HL-60/S4 treated with phorbol 12-myristate 13-acetate at 8.2 ng/mL for 4 days and 3 days (cell line): ENCODE results near the gene PTPN1.
"Not testable (repeated sequence)": the region's sequence is repeated elsewhere in the genome, so short reads cannot be mapped to it uniquely, and the experiment has no call there.

ENCODE experiments used
- in situ Hi-C: fragments of 300-500 bp; cut with MboI; formaldehyde crosslinking; loops from 2 replicates; pipeline ENCODE4 v1.15.0; 2022; ENCODE audit warnings: low sequenced_read_pairs

PTPN1 gene

DNA sequence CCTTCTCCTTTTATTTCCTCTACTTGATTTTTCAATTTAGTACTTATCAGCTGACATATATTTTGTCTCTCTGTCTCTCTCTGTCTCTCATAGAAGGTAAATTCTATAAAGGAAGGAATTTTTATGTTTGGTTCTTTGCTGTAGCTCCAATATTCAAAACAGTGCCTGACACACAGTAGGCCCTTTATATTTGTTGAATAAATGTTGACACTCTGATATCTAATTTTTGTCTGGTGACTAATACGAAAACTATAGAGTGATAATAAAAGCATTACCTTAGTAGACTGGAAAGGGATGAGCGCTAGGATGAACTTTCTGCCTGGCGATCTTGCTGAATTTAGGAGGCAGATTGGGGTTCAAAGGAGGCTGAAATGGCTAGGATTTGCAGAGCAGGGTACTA lies 42.8 kb downstream of the PTPN1 start:
- in situ Hi-C loops, result no loop called here

DNA sequence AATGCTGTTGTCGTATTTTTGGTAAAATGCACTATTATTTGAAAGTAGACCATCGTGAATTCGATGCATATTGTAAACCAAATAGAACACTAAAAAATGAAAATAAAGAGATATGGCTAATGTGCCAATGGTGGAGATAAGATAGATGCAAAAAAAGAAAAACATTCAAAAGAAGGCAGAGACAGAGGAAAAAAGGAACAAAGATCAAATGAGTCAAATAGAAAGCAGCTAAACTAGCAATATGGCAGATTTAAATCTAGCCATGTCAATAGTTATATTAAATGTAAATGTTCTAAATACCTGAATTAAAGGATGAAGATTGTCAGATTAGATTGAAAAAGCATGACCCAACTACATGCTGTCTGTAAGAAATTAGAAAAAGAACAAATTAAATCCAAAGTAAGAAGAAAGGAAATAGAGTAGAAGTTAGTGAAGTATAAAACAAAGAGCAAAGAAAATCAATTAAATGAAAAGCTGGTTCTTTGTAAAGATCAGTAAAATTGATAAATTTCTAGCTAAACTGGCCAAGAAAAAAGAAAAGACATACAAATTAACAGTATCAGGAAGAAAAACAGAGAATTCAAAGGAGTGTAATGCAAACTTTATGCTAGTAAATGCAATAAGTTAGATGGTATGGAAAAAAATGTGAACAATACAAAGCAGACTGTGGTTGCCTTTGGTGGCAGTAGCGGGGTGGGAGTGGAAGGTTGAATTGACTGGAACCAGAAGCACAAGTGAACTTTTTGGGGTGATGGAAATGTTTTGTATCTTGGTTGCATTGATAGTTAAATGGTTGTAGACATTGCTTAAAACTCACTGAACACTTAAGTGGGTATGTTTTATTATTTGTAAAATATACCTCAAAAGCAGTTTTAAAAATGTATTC lies 44.8 kb downstream of the PTPN1 start:
- in situ Hi-C loops, result no loop called here

DNA sequence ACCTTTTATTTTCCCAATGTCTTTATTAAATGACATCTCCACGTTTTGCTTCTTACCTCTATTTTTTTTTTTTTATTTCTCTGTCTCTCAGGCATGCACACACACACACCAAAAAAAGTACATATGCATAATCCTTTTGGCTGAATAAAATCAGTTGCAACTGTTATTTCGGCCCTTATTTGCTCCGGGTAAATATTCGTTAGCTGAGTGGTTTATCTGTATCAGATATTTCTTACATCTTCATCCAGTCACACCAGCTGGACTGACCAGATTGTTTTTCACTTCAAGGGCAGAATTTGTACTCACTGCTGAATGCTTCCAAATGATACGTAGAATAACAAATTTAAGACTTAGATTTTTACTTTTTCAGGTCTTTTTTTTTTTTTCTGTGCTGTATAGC lies 45.5 kb downstream of the PTPN1 start:
- in situ Hi-C loops, result no loop called here

DNA sequence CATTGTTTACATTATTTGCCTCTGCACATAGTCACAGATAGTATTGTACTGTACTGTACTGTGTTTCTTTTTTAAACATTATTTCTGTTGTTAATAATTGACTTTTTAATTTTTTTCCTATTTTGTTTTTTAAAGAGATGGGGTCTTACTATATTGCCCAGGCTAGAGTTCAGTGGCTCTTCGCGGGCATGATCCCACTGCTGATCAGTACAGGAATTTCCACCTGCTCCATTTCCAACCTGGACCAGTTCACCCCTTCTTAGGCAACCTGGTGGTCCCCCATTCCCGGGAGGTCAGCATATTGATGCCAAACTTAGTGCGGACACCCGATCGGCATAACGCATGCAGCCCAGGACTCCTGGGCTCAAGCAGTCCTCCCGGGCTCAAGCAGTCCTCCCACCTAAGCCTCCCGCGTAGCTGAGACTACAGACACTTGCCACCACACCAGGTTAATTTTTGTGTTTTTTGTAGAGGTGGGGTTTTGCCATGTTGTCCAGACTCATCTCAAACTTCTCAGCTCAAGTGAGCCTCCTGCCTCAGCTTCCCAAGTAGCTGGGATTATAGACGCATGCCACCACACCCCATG lies 47.5 kb downstream of the PTPN1 start:
- in situ Hi-C loops, result no loop called here

DNA sequence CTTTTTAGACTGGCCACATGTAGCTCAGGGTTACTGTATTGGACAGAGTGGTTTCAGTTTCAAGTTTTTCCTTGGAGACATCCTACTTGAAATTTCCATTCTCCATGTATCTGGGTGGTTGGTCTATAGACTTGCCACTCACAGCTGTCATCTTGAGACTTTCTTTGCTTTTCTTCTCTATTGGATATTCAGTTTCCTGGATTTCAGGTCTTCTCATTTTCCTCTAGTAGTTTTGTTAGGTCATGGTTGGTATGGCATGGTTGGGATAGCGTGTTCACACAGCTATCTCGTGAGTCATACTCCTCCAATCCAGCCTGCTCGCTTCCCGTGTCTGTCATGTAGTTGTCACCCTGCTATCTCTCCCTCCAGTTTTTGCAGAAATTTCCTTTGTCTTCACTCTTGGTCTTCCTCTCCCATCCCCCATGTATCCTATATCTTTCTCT lies 48.3 kb downstream of the PTPN1 start:
- in situ Hi-C loops, result no loop called here

DNA sequence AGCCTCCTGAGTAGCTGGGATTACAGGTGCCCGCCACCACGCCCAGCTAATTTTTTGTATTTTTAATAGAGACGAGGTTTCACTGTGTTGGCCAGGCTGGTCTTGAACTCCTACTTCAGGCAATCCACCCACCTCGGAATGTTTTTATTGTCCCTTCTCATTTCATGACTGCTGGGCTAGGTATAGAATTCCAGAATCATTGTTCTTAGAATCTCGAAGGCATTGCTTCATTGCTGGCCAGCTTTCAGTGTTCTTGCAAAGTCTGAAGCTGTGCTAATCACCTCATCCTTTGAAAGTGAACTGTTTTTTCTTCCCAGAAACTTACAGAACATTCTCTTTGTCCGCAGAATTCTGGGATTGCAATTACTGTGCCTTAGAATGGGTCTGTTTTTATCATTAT lies 49.0 kb downstream of the PTPN1 start:
- in situ Hi-C loops, result no loop called here

DNA sequence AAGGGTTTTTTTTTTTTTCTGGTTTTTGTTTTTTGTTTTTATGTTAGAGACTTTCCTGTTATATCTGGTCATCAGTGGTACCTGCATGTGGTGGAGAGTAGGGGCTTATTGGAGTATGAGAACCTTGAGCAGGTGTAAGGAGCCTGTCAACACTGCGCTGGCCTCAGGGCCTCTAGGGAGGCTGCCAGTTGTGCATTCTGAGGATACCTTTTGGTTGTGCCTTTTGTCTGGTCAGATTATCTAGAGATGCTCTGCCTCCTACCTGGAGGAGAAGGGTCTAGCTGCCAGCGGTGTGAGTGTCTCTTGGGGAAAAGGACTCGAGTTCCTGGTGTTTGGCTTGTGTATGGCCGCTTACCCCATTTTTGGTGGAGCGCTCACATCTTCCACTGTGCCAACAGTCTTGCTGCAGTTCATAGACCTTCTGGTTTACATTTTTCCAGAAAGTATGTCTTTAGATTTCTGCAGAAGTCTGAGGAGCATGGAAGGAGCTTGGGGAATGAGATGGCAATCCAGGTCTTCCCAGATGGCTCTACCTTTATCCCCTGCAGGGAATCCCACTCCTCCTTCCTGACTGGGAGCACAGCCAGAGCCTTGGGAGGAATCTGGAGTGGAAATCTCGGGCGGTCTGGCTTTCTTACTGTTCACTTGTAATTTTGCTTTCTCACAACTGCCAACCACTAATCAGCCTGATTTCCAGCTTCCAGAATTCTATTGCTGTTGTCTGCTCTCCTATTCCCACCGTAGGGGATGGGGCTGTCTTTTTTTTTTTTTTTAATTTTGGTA lies 49.9 kb downstream of the PTPN1 start:
- in situ Hi-C loops, result no loop called here

DNA sequence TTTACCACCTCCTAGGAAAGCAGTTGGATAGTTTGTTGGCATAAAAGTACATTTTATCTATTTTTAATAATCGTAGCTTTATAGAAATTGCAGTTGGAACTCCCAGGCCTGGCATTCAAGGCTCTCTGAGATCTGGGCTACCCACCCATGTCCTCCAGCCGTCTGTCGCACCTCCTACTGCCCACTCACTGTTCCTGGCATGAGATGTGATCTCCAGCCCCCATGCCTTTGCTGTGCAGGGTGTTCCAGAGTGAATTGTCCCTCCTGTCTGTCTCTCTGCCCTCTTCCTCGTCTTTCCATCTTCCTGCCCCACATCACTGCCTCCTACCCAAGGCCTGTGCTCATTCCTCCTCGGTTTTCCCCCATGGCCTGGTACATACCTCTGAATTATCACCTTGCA lies 50.7 kb downstream of the PTPN1 start:
- in situ Hi-C loops, result no loop called here

DNA sequence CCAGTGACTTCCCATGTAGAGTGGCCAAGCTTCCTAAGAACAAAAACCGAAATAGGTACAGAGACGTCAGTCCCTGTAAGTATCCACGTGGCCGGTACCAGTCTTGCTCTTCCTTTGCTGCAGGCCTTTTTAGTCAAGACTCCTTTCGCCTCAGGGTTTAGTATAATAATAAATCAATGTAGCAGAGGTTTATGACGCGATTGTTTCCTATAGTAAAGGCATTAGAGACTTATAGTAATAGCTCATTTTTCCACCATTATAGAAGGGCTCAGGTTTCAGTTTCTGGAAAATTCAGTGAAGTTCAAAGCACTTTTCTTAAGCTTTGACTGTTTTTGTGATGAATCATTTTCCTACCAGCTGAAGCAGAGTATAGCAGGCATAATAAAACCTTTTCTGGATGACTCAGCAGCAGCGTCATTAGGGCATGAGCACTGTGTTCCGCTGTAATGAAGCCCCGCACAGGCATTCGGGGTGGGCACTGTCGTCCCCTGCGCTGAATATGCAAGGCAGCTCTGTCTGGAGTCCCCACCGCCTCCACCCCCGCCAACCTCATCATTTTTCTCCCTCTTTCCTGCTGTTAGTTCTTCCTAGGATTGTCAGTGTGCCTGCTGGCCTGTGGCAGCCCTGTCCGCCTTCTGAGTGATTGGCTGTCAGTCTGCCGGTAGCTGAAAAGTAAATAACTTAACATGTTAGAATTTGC lies 51.3 kb downstream of the PTPN1 start:
- in situ Hi-C loops, result no loop called here

DNA sequence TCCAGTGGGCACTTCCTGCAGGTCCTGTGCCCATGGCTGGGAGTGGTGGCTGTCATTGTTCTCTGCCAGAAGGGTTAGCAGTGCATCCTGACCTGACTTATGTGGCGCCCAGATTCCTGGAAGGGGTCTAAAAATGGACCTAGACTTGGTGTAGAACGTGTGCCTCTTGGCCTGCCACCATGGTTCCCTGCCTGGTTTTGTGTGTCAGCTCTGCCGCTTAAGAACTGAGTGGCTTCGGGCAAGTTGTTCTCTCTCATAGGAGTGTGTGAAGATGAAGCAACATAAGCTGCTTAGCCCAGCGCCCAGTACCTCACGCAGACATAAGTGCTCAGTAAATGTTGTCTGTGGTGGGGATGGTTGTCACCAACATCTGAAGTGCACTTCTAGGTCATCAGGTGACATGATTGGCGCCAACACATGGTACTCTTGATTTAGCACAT lies 52.1 kb downstream of the PTPN1 start:
- in situ Hi-C loops, result no loop called here

DNA sequence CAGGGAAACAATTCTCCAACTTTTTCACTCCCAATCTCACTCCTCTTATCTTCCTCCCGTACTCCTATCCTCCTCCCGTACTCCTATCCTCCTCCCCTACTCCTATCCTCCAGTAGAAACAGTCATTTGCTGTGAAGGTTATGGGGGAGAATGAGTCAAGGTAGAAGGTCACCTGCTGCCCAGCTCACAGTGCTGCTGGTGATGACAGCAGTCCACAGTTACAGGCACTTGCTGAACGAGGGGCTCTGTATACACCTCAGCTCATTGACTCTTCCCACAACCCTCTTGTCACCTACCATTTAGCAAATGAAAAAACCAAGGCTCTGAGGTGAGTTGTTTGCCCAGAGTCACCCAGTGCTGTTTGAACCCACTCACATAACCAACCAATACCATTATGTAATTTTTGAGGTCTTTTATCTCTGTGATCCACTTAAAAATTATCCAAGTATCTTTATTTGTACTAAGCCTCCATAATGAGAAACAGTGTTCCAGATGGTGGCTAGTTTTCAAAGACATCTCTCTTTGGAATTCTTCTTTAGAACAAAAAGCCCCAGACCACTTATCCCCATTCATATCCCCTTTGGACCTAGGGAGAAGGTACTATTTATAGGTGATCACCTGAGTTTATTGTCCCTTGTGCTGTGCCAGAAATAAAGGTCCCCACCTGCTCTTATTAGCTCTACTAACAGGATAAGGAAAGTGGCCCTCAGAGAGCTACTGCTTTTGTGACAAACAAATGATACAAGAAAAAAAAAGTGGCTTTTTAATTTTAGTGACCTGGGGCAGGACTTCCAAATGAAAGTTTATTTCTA lies 53.2 kb downstream of the PTPN1 start:
- in situ Hi-C loops, result no loop called here

DNA sequence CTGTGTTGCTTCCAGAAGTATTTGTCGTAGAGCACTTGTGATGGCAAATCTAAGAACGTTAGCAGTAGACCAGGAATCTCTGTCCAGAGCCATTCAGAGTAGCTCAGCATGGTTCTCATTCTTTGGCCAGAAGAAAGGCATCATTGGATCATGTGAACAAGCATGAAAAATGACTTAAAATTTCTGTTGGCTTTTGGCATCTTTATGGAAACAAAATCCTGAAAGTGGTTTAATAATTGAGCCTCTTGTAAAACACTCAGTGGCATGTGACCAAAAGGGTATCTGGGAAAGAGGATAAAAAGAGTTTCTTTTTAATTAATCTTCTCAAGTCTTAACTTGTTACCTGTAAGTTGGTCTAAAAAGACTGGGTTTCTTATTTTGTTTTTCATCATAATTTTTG lies 55.2 kb downstream of the PTPN1 start:
- in situ Hi-C loops, result no loop called here

DNA sequence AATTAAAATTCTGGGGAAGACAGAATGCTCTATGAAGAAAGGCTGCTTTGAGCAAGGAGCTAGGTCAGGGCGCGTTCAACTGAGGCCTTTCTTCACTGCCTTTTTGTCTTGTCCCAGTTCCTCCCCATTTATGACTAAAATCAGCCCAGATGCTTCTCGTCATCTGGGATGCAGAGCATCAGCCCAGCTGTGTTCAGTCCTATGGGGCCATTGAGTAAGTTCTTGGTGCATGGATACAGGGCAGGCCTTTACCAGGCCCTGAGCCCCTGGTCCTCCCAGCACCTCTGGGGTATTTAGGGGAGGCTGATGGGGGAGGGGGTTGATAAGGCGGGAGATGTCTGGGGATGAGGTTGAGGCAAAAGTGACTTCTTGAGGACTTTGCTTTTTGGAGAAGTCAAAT lies 55.7 kb downstream of the PTPN1 start:
- in situ Hi-C loops, result no loop called here

DNA sequence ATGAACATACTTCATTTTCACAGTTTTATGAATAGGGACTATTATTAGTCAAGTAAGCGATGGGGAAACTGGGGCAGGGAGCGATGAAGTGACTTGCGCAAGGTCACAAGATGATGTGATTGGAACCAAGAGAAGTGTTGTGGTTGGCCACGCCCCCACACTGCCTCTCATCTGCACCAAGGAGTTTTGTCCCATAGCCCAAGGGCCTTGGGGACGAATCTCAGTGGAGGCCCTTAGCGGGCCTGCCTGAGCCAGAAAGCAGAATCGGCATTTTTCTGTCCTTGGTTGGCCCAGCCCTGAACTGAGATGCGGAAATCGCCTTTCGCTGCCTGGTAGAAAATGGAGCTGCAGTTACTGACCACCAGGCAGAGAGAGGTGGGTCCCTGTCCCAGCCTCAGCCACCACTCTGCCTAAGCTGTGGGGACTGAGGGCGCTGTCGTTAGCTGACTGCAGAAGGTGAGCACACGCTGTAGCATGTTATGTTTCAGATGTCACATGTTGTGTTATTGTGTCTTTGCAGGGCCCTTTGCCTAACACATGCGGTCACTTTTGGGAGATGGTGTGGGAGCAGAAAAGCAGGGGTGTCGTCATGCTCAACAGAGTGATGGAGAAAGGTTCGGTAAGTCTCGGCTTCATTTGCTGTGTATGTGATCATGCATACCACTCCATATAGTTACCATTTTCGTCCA lies 57.8 kb downstream of the PTPN1 start:
- in situ Hi-C loops, result no loop called here

DNA sequence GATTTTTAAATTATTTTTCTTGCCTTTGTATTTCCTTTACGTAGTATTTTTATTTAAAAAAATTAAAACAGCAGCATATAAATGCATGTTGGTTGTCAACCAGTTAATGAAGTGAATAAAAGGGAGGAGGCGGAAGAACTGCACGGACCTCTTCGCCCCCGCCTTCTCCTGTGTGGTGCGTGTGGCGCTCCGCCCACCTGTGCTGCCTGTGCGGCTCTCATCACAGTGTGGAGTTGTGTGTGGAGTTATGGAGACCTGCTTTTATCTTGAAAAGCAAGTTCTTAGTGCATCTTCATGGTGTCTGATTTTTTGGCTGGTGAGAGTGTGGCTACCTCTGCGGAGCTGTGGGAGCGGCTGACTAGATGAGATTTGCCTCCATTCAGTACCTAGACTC lies 58.4 kb downstream of the PTPN1 start:
- in situ Hi-C loops, result no loop called here

DNA sequence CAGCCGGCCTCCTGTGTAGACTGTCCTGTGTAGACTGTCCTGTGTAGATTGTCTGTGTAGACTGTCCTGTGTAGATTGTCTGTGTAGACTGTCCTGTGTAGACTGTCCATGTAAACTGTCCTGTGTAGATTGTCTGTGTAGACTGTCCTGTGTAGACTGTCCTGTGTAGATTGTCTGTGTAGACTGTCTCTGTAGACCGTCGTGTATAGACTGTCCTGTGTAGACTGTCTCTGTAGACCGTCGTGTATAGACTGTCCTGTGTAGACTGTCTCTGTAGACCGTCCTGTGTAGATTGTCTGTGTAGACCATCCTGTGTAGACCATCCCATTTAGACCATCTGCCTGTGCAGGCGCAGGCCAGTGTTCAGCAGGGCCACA lies 59.3 kb downstream of the PTPN1 start:
- in situ Hi-C loops, result not testable (repeated sequence)

DNA sequence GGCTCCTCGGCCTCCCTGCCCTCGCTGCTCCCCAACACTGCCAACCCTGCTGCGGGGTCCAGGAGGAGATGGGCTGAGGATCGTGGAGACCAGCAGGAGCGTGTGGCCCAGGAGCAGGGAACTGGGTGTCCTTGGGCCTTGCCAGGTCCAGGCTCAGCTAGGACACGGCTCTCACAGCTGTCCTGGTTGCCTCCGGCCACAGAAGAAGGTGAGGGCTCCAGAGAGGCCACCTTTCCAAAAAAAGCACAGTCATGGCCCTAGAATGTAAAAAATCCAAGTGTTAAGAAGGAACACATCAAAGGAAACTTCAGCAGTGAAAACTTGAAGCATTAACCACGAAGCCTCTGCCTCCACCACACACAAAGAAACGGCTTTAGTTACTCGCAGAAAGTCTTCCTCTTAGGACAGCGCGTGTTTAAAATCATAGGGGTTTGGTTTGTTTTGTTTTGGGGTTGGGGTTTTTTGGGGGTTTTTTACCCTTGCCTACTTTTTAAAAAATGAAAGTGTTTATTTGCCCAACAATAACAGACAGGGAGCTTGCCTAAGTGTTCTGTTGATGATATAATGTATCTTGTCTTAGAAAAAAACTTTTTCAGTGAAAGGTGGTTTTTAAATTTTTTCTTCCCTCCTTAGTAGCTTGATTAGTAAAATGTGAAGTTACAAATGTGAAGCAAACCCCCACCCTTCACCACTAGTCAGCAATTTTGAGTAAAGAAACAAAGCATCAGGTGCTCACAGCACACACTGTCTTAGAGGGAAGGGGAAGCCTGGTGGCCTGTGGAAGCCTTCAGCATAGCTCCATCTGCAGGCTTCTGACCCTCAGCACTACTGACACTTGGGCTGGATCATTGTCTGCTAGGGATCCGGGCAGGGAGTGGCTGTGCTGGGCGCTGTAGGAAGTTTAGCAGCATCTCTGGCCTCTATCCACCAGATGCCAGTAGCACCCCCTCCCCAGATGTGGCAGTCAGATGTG lies 60.0 kb downstream of the PTPN1 start:
- in situ Hi-C loops, result loop anchor here (10.0 kb wide), 2 partner anchors 95 to 385 kb away; no protein-coding TSS in a partner anchor

DNA sequence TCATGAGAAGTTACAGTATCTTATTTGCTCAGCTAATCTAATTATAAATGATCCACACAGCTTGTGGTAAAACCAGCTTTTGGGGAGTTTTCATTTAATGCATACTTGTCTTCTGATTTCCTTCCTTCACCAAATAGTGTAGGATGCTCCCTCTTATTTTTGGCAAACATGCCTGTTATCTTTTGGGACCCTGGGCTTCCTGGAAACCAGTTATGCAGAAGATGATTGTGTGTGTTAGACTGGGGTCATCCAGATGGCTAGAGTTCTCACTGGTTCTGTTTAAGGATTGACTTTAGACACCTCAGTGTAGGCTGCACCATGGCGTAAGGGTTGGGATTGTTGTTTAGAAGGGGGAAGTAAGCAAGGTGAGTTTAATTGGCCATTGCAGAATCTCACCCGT lies 61.3 kb downstream of the PTPN1 start:
- in situ Hi-C loops, result loop anchor here (10.0 kb wide), 2 partner anchors 97 to 387 kb away; no protein-coding TSS in a partner anchor
